HL-60 (cell line): Measurements from ENCODE around the gene MAP4K4.

Source experiments
- DNase-seq, 2 experiments: peaks; one replicate each; pipeline ENCODE4 v3.0.0-alpha.2; 2010 to 2020; ENCODE audit warnings: low read depth in 1 of 2, low spot score in 1 of 2
- H3K27ac ChIP-seq: fragments of 250-450 bp; sonication (Bioruptor Pico); replicated peaks from 2 replicates; pipeline ENCODE4 v1.5.1; 2020; ENCODE audit warnings: mild to moderate bottlenecking, moderate library complexity
- H3K27me3 ChIP-seq: fragments of 250-450 bp; sonication (Bioruptor Pico); 2 replicates; pipeline ENCODE4 v1.5.1; 2021; ENCODE audit warnings: mild to moderate bottlenecking, moderate library complexity; ENCODE audit not compliant: insufficient read depth, poor library complexity, severe bottlenecking
- H3K4me3 ChIP-seq: replicated peaks from 2 replicates; pipeline ENCODE4 v1.5.1; 2011; ENCODE audit warnings: mild to moderate bottlenecking, control low read depth, low read length; ENCODE audit not compliant: insufficient read depth
- GABPA ChIP-seq: IDR thresholded peaks from 2 replicates; pipeline ENCODE4 v1.6.1; 2012; ENCODE audit warnings: low read depth
- POLR2AphosphoS5 ChIP-seq: IDR thresholded peaks from 2 replicates; pipeline ENCODE4 v1.6.1; 2012; ENCODE audit warnings: low read depth
- SPI1 ChIP-seq: IDR thresholded peaks from 2 replicates; pipeline ENCODE4 v1.6.1; 2012; ENCODE audit warnings: low read depth, mild to moderate bottlenecking, borderline replicate concordance
- TF ChIP-seq, protein P1 (sequence below): IDR thresholded peaks from one replicate; pipeline ENCODE4 v1.5.1; 2011; ENCODE audit warnings: low read length, control low read depth, inconsistent platforms; ENCODE audit not compliant: insufficient read depth
- TF ChIP-seq, protein P2 (sequence below): IDR thresholded peaks from 2 replicates; pipeline ENCODE4 v1.6.1; 2012; ENCODE audit warnings: low read depth; ENCODE audit not compliant: insufficient replicate concordance

Gene MAP4K4

DNA sequence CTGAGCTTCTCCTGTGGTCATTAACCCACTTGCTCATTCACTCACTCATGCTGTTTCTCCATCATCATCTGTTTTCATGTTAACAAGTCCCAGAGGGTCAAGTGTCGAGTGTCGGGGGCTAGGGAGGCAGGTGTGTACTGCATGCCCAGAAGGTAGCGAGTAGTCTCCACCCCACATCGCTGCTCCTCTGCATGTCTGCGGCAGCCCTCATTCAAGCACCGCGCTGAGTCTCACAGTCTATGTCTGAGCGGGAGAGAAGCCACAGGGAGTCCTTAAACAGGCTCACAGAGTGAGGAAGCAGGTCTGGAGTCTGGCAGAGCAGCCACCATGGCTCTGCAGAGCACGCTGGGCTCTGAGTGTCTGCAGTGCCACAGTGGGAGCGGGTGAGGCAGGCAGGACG, 172.9 kb downstream of the MAP4K4 start:
- no peak for DNase-seq
- TF ChIP-seq, protein P1, sequence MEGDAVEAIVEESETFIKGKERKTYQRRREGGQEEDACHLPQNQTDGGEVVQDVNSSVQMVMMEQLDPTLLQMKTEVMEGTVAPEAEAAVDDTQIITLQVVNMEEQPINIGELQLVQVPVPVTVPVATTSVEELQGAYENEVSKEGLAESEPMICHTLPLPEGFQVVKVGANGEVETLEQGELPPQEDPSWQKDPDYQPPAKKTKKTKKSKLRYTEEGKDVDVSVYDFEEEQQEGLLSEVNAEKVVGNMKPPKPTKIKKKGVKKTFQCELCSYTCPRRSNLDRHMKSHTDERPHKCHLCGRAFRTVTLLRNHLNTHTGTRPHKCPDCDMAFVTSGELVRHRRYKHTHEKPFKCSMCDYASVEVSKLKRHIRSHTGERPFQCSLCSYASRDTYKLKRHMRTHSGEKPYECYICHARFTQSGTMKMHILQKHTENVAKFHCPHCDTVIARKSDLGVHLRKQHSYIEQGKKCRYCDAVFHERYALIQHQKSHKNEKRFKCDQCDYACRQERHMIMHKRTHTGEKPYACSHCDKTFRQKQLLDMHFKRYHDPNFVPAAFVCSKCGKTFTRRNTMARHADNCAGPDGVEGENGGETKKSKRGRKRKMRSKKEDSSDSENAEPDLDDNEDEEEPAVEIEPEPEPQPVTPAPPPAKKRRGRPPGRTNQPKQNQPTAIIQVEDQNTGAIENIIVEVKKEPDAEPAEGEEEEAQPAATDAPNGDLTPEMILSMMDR: no peak
- TF ChIP-seq, protein P2, sequence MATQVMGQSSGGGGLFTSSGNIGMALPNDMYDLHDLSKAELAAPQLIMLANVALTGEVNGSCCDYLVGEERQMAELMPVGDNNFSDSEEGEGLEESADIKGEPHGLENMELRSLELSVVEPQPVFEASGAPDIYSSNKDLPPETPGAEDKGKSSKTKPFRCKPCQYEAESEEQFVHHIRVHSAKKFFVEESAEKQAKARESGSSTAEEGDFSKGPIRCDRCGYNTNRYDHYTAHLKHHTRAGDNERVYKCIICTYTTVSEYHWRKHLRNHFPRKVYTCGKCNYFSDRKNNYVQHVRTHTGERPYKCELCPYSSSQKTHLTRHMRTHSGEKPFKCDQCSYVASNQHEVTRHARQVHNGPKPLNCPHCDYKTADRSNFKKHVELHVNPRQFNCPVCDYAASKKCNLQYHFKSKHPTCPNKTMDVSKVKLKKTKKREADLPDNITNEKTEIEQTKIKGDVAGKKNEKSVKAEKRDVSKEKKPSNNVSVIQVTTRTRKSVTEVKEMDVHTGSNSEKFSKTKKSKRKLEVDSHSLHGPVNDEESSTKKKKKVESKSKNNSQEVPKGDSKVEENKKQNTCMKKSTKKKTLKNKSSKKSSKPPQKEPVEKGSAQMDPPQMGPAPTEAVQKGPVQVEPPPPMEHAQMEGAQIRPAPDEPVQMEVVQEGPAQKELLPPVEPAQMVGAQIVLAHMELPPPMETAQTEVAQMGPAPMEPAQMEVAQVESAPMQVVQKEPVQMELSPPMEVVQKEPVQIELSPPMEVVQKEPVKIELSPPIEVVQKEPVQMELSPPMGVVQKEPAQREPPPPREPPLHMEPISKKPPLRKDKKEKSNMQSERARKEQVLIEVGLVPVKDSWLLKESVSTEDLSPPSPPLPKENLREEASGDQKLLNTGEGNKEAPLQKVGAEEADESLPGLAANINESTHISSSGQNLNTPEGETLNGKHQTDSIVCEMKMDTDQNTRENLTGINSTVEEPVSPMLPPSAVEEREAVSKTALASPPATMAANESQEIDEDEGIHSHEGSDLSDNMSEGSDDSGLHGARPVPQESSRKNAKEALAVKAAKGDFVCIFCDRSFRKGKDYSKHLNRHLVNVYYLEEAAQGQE: no peak
- no peak for TF ChIP-seq GABPA
- TF ChIP-seq POLR2AphosphoS5: no peak
- TF ChIP-seq SPI1: no peak
- Histone ChIP-seq H3K4me3 (no peak overlapping the region), H3K27me3 (no peaks in the 10 kb centered on the region), H3K27ac (no peak overlapping the region)

DNA sequence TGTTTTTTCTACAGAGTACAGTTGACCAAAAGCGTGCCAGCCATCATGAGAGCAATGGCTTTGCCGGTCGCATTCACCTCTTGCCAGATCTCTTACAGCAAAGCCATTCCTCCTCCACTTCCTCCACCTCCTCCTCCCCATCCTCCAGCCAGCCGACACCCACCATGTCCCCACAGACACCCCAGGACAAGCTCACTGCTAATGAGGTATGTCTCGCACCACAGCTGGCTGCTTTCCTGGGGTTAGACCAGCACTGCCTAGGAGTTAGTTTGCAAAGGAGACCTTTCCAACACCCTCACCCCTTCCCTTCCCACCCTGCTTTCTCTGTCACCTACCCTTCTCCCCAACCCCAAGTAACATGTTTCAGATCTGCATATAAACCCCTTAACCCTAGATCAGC, 174.0 kb downstream of the MAP4K4 start:
- Histone ChIP-seq H3K27ac (no peak overlapping the region), H3K27me3 (no peaks in the 10 kb centered on the region), H3K4me3 (no peak overlapping the region)
- no peak for DNase-seq
- TF ChIP-seq GABPA: no peak
- no peak for TF ChIP-seq SPI1
- TF ChIP-seq, protein P2: no peak
- TF ChIP-seq, protein P1: no peak
- no peak for TF ChIP-seq POLR2AphosphoS5

DNA sequence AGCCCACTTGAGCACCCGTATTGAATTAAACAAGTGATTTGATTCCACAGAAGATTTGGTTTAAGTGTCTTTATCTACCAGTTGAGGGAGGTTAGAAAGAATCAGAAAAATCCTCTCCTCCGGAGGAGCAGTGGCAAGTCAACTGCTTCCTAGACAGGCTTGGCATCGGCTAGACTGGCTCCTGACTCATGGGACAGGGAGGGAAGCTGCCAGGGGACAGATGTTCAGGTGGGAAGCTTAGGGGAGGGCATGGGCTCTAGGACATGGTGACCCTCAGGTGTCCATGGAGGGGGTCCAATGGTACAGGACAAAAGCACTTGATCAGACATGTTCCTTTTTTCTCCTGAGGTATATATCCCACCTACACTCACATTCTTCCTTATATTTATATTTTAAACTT, 175.0 kb downstream of the MAP4K4 start:
- TF ChIP-seq SPI1: no peak
- TF ChIP-seq GABPA: no peak
- TF ChIP-seq, protein P2: no peak
- TF ChIP-seq POLR2AphosphoS5: no peak
- TF ChIP-seq, protein P1: no peak
- H3K4me3 ChIP-seq: no peak overlapping the region
- H3K27ac ChIP-seq: no peak overlapping the region
- DNase-seq: no peak
- H3K27me3 ChIP-seq: no peaks in the 10 kb centered on the region
